NCI-H1105 treated with DMSO at 0.1 percent for 48 hours (cell line): ENCODE results near the gene MAGEA2.
"Not testable (repeated sequence)": the region's sequence is repeated elsewhere in the genome, so short reads cannot be mapped to it uniquely, and the experiment has no call there.

Experiments
- DNase-seq: peaks from one replicate; lab custom pipeline; 2025; lab: John Stamatoyannopoulos, UW

Gene MAGEA2

DNA sequence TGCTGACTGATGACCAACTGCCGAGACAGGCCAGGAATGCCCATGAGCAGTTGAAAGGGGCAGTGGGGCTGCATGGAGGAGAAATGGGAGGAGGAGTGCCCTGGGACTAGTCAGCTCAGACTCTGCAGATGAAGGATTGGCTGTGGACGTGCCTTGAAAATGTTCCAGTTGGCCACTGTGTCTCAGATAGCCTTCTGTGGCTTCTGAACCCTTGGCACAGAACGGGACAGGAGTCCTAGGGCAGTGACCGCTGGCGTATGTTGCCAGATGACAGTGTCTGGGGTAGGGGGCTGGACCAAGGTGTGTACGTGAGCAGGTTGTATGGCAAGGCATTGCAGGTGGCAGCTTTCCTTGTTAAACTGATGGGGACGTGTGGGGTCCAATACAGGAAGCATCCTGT lies 47.1 kb downstream of the MAGEA2 start:
- DNase-seq, result not testable (repeated sequence)

DNA sequence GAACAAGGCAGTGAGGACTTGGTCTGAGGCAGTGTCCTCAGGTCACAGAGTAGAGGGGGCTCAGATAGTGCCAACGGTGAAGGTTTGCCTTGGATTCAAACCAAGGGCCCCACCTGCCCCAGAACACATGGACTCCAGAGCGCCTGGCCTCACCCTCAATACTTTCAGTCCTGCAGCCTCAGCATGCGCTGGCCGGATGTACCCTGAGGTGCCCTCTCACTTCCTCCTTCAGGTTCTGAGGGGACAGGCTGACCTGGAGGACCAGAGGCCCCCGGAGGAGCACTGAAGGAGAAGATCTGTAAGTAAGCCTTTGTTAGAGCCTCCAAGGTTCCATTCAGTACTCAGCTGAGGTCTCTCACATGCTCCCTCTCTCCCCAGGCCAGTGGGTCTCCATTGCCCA lies 53.3 kb downstream of the MAGEA2 start:
- not testable (repeated sequence) for DNase-seq
